H1 (cell line): ENCODE results near the gene INPP4B. TPM values are rescaled to one million over a fixed set of nuclear protein-coding genes. Genes with fewer than 3 reads are reported as not detected.

ENCODE experiments used
- CTCF ChIA-PET: fragments of 300-600 bp; sonication (Branson Sonifier 250); formaldehyde crosslinking; loops from one replicate; lab custom pipeline; 2021; ENCODE audit not compliant: partially characterized antibody; lab: Charles Lee
- POLR2A ChIA-PET: fragments of 300-600 bp; sonication (Branson Sonifier 250); formaldehyde crosslinking; loops from one replicate; lab custom pipeline; 2021; ENCODE audit warnings: inconsistent platforms; ENCODE audit not compliant: partially characterized antibody; lab: Charles Lee
- DNase-seq, 2 experiments: peaks; one replicate each; pipeline versions ENCODE4 v3.0.0 to v3.0.0-alpha.2; 2010 to 2022; ENCODE audit warnings: low spot score in 2 of 2, low read depth in 1 of 2, mixed read lengths in 1 of 2
- FAIRE-seq: peaks from 2 replicates; lab custom pipeline; 2011; peaks lifted over from hg19 to GRCh38; lab: Jason Lieb, UNC
- H2AFZ ChIP-seq: 2 replicates; pipeline ENCODE4 v1.8.1; 2012; ENCODE audit warnings: low read length, inconsistent platforms
- H2AK5ac ChIP-seq: 2 replicates; pipeline ENCODE4 v1.6.1; 2013; ENCODE audit warnings: low read depth, low read length
- H2BK120ac ChIP-seq: replicated peaks from 2 replicates; pipeline ENCODE3; 2013; ENCODE audit warnings: low read depth, low read length, inconsistent platforms
- H2BK12ac ChIP-seq: 2 replicates; pipeline ENCODE4 v1.6.1; 2013; ENCODE audit warnings: low read depth, low read length
- H2BK15ac ChIP-seq: 2 replicates; pipeline ENCODE4 v1.6.1; 2013; ENCODE audit warnings: low read length
- H2BK20ac ChIP-seq: 2 replicates; pipeline ENCODE4 v1.6.1; 2013; ENCODE audit warnings: low read length
- H2BK5ac ChIP-seq: 2 replicates; pipeline ENCODE4 v1.6.1; 2013; ENCODE audit warnings: low read depth, low read length
- H3K14ac ChIP-seq: 2 replicates; pipeline ENCODE4 v1.6.1; 2013; ENCODE audit warnings: inconsistent platforms; ENCODE audit not compliant: insufficient read length
- H3K18ac ChIP-seq: 2 replicates; pipeline ENCODE4 v1.6.1; 2013; ENCODE audit warnings: low read length; ENCODE audit errors: extremely low read depth
- H3K23ac ChIP-seq: 2 replicates; pipeline ENCODE4 v1.6.1; 2013; ENCODE audit warnings: inconsistent platforms; ENCODE audit not compliant: insufficient read length
- H3K23me2 ChIP-seq: 2 replicates; pipeline ENCODE4 v1.6.1; 2013; ENCODE audit warnings: low read depth, low read length
- H3K27ac ChIP-seq: 2 replicates; pipeline ENCODE4 v1.6.1; 2011; ENCODE audit warnings: low read depth, low read length, inconsistent platforms
- H3K27me3 ChIP-seq, 4 experiments: replicated peaks in 1 of 4; 1 replicate in 1 of 4; 2 replicates in 3 of 4; pipeline versions ENCODE4 v1.6.1 to v1.8.1; 2011 to 2013; ENCODE audit warnings: low read length in 3 of 4, mild to moderate bottlenecking in 3 of 4, inconsistent platforms in 2 of 4, mixed read lengths in 2 of 4, moderate library complexity in 1 of 4; ENCODE audit not compliant: control insufficient read depth in 3 of 4, insufficient read depth in 3 of 4; ENCODE audit errors: extremely low read depth in 1 of 4
- H3K36me3 ChIP-seq, 4 experiments: 2 replicates each; pipeline versions ENCODE4 v1.6.1 to v1.8.1; 2011 to 2013; ENCODE audit warnings: mild to moderate bottlenecking in 4 of 4, low read length in 3 of 4, moderate library complexity in 2 of 4, control low read depth in 1 of 4, inconsistent platforms in 1 of 4; ENCODE audit not compliant: insufficient read depth in 4 of 4, control insufficient read depth in 2 of 4
- H3K4ac ChIP-seq: replicated peaks from 2 replicates; pipeline ENCODE3; 2013; ENCODE audit warnings: low read length, low read depth, mixed read lengths, inconsistent platforms; ENCODE audit not compliant: insufficient read length
- H3K4me1 ChIP-seq, 4 experiments: replicated peaks in 1 of 4; 1 replicate in 1 of 4; 2 replicates in 3 of 4; pipeline versions ENCODE4 v1.6.1 to v1.8.1; 2011 to 2013; ENCODE audit warnings: low read length in 3 of 4, inconsistent platforms in 2 of 4, mixed read lengths in 1 of 4; ENCODE audit not compliant: insufficient read depth in 4 of 4, control insufficient read depth in 3 of 4
- H3K4me2 ChIP-seq, 2 experiments: 2 replicates each; pipeline versions ENCODE4 v1.6.1 to v1.8.1; 2011 to 2013; ENCODE audit warnings: low read depth in 2 of 2, low read length in 2 of 2, control low read depth in 1 of 2, inconsistent platforms in 1 of 2, mild to moderate bottlenecking in 1 of 2; ENCODE audit not compliant: insufficient read depth in 1 of 2
- H3K4me3 ChIP-seq, 4 experiments: fragments of 200-600, 300-600 bp in 1 of 4; sonication (generic), shearing (Covaris generic), sonication (Bioruptor Twin) in 1 of 4; 2 replicates each; pipeline versions ENCODE4 v1.5.1 to v1.8.1; 2011 to 2016; ENCODE audit warnings: low read length in 4 of 4, low read depth in 3 of 4, control low read depth in 2 of 4, inconsistent platforms in 2 of 4, mild to moderate bottlenecking in 2 of 4, mixed read lengths in 1 of 4, moderate library complexity in 1 of 4; ENCODE audit not compliant: insufficient read depth in 2 of 4; ENCODE audit errors: extremely low read depth in 1 of 4
- H3K56ac ChIP-seq: replicated peaks from 2 replicates; pipeline ENCODE3; 2013; ENCODE audit warnings: low read depth, mild to moderate bottlenecking, mixed read lengths, low read length, inconsistent platforms; ENCODE audit not compliant: insufficient read length
- H3K79me1 ChIP-seq: 2 replicates; pipeline ENCODE4 v1.6.1; 2013; ENCODE audit warnings: low read depth, low read length, control low read depth
- H3K79me2 ChIP-seq, 2 experiments: 2 replicates each; pipeline versions ENCODE4 v1.6.1 to v1.8.1; 2012 to 2013; ENCODE audit warnings: low read length in 2 of 2, mild to moderate bottlenecking in 2 of 2, inconsistent platforms in 1 of 2; ENCODE audit not compliant: insufficient read depth in 2 of 2, control insufficient read depth in 1 of 2
- H3K9ac ChIP-seq, 4 experiments: replicated peaks in 1 of 4; 1 replicate in 1 of 4; 2 replicates in 3 of 4; pipeline versions ENCODE4 v1.6.1 to v1.8.1; 2011 to 2013; ENCODE audit warnings: low read depth in 3 of 4, low read length in 3 of 4, control low read depth in 2 of 4, mild to moderate bottlenecking in 2 of 4, moderate library complexity in 2 of 4, inconsistent platforms in 1 of 4; ENCODE audit errors: extremely low read depth in 1 of 4
- H3K9me3 ChIP-seq, 2 experiments: 2 replicates each; pipeline versions ENCODE4 v1.6.1 to v1.8.1; 2012 to 2013; ENCODE audit warnings: mild to moderate bottlenecking in 2 of 2, moderate library complexity in 2 of 2, control low read depth in 1 of 2, inconsistent platforms in 1 of 2, low read depth in 1 of 2, low read length in 1 of 2, mixed read lengths in 1 of 2; ENCODE audit not compliant: insufficient read depth in 2 of 2
- H4K20me1 ChIP-seq, 2 experiments: replicated peaks in 1 of 2; 2 replicates each; pipeline versions ENCODE3 to v1.8.1; 2011 to 2013; ENCODE audit warnings: inconsistent platforms in 2 of 2, low read length in 2 of 2, mild to moderate bottlenecking in 1 of 2; ENCODE audit not compliant: insufficient read depth in 2 of 2, control insufficient read depth in 1 of 2
- H4K5ac ChIP-seq: 2 replicates; pipeline ENCODE4 v1.6.1; 2013; ENCODE audit warnings: low read length, low read depth, mixed read lengths, inconsistent platforms; ENCODE audit not compliant: insufficient read length
- H4K8ac ChIP-seq: 2 replicates; pipeline ENCODE4 v1.8.0; 2013; ENCODE audit warnings: mild to moderate bottlenecking, moderate library complexity, low read length, inconsistent platforms; ENCODE audit not compliant: insufficient read depth; ENCODE audit errors: extremely low read depth
- H4K91ac ChIP-seq: replicated peaks from 2 replicates; pipeline ENCODE3; 2013; ENCODE audit warnings: low read length, mixed read lengths, inconsistent platforms; ENCODE audit not compliant: insufficient read length
- CBX5 ChIP-seq: fragments of 300-800, 300-1000 bp; sonication (generic); IDR thresholded peaks from 2 replicates; pipeline ENCODE4 v1.7.1; 2016; ENCODE audit warnings: antibody characterized with exemption, low read length, low read depth
- CBX8 ChIP-seq: fragments of 300-800, 300-1000 bp; sonication (generic); IDR thresholded peaks from 2 replicates; pipeline ENCODE4 v1.7.1; 2016; ENCODE audit warnings: low read depth, low read length, borderline replicate concordance
- FOSL1 ChIP-seq: IDR thresholded peaks from 2 replicates; pipeline ENCODE4 v1.6.1; 2011; ENCODE audit warnings: mild to moderate bottlenecking, low read depth, low read length, moderate library complexity; ENCODE audit not compliant: insufficient read depth
- JUND ChIP-seq: IDR thresholded peaks from 2 replicates; pipeline ENCODE4 v1.6.1; 2011; ENCODE audit warnings: mild to moderate bottlenecking, improper control_type of control experiment, low read length
- NANOG ChIP-seq: IDR thresholded peaks from 2 replicates; pipeline ENCODE4 v1.6.1; 2011; ENCODE audit warnings: low read length, low read depth, mild to moderate bottlenecking, inconsistent platforms; ENCODE audit not compliant: insufficient read depth, poor library complexity, severe bottlenecking
- POLR2A ChIP-seq, 2 experiments: IDR thresholded peaks; 1 replicate in 1 of 2; 2 replicates in 1 of 2; pipeline ENCODE4 v1.6.1; 2011; ENCODE audit warnings: low read depth in 2 of 2, low read length in 2 of 2, mild to moderate bottlenecking in 2 of 2; ENCODE audit errors: control extremely low read depth in 1 of 2
- RAD21 ChIP-seq, 2 experiments: IDR thresholded peaks in 1 of 2; conservative IDR thresholded peaks in 1 of 2; 2 replicates each; pipeline ENCODE4 v1.6.1; 2011; ENCODE audit warnings: low read depth in 2 of 2, low read length in 2 of 2, improper control_type of control experiment in 1 of 2, inconsistent platforms in 1 of 2, mild to moderate bottlenecking in 1 of 2, moderate library complexity in 1 of 2
- RBBP5 ChIP-seq: IDR thresholded peaks from 2 replicates; pipeline ENCODE4 v1.7.1; 2012; ENCODE audit warnings: low read depth, mild to moderate bottlenecking, inconsistent platforms, low read length, moderate library complexity, borderline replicate concordance
- RFX5 ChIP-seq: IDR thresholded peaks from 2 replicates; pipeline ENCODE4 v1.6.1; 2011; ENCODE audit warnings: low read depth, low read length, improper control_type of control experiment, borderline replicate concordance
- SIX5 ChIP-seq: IDR thresholded peaks from 2 replicates; pipeline ENCODE4 v1.6.1; 2011; ENCODE audit warnings: mild to moderate bottlenecking, low read depth, low read length
- ZNF274 ChIP-seq: IDR thresholded peaks from 2 replicates; pipeline ENCODE4 v1.7.0; 2012; ENCODE audit warnings: low read length, borderline replicate concordance; ENCODE audit errors: extremely low read depth
- WGBS, 2 experiments: shearing (Covaris generic) in 1 of 2; methylation state at CpG; one replicate each; pipeline versions ENCODE4 v1.1.6 to v1.1.7; 2013 to 2015; ENCODE audit warnings: low lambda C conversion rate in 2 of 2, mixed read lengths in 2 of 2, inconsistent platforms in 1 of 2, low coverage in 1 of 2, missing lambda C conversion rate in 1 of 2; ENCODE audit not compliant: insufficient replicate concordance in 2 of 2, insufficient coverage in 1 of 2, insufficient read length in 1 of 2; ENCODE audit errors: extremely low coverage in 1 of 2, missing lambda C conversion rate in 1 of 2; 5-methylcytosine and 5-hydroxymethylcytosine counted together
- polyA plus RNA-seq, 7 experiments: library from polyadenylated mRNA; depleted of rRNA in 3 of 7; stranded (reverse) in 5 of 7; unstranded in 2 of 7; fragments of >200 nt in 5 of 7; fragments of 200-250 nt in 2 of 7; gene quantifications; 1 replicate in 5 of 7; 2 replicates in 1 of 7; 4 replicates in 1 of 7; pipeline versions ENCODE4 v1.2.1 to v1.2.3, GENCODE V29; 2011 to 2013; ENCODE audit warnings: missing spikeins in 2 of 7, mixed read lengths in 2 of 7
- total RNA-seq: library from RNA; stranded (reverse); fragmentation: NEBNext Ultra II Directional; extraction: Animal tissue kit (Norgen Biotek cat#: 25700); gene quantifications from 2 replicates; pipeline ENCODE4 v1.2.1, GENCODE V29; 2021
- TF ChIP-seq, protein P1 (sequence below): IDR thresholded peaks from 2 replicates; pipeline ENCODE4 v1.6.1; 2011; ENCODE audit warnings: low read length, improper control_type of control experiment

The INPP4B gene
- total and polyA plus RNA-seq, 2 of the 8 experiments (the other 6 are each of a cell fraction or from before 2014, with no cell fraction given), result 0.11 to 0.54 TPM

DNA sequence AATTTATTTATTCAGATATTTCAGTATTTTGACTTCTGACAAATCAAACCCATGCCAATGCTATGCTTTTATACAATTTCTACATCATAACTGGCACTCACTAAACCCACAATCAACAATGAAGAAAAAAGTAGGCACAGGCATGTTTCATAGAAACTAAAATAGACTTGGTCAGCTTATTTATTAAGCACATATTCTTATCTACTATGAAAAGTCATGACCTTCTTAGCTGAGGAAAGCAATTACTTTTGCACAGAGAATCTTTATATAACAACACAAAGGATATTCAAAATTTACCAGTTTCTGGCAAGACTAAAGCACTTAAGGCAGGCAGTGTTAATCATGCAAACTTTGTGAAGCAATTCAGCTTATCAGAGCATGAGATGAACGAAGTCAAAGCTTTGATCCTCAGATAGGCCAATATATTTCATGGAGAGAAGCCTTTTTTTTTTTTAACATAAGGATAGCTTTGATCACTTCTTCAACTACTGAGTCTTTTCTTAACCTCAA lies 490.6 kb downstream of the INPP4B start:
- 86% methylated on average over 1 of the region's 1 CpG; no CpG with 5 or more reads in 1 of the 2 experiments for WGBS, 2 experiments
- Histone ChIP-seq H3K9me3 (no peaks in the 10 kb centered on the region), H3K18ac (no peak overlapping the region; the same call in 1 of the 2 replicates), H3K4ac (no peak overlapping the region), H2BK20ac (no peak overlapping the region), H2BK15ac (no peak overlapping the region), H2AK5ac (no peak overlapping the region), H4K5ac (no peak overlapping the region), H3K9ac (no peak overlapping the region), H2AFZ (no peak overlapping the region), H3K27ac (no peak overlapping the region), H3K27me3 (no peaks in the 10 kb centered on the region), H2BK12ac (no peak overlapping the region), H3K23ac (no peak overlapping the region), H3K4me3 (no peak overlapping the region), H3K14ac (no peak overlapping the region), H4K20me1 (no peaks in the 10 kb centered on the region), H3K23me2 (no peaks in the 10 kb centered on the region), H3K56ac (no peak overlapping the region), H2BK120ac (no peak overlapping the region), H4K91ac (no peak overlapping the region), H2BK5ac (no peak overlapping the region), H3K4me2 (no peak overlapping the region), H3K4me1 (no peaks in the 10 kb centered on the region), H3K79me2 (no peaks in the 10 kb centered on the region), H4K8ac (no peak overlapping the region), H3K79me1 (no peaks in the 10 kb centered on the region), H3K36me3 (no peaks in the 10 kb centered on the region)
- CTCF ChIA-PET, result interaction anchor here (0.7 to 2.6 kb wide), 9 partner anchors 11 to 490 kb away, joined by 3 to 7 read pairs (median 4); partner anchors contain the start of gene INPP4B
- no peak for DNase-seq
- FAIRE-seq, result no peak
- POLR2A ChIA-PET, result no interaction called here
- TF ChIP-seq CBX5 (no peak), NANOG (no peak), CBX8 (no peak), JUND (no peak), ZNF274 (no peak), RFX5 (no peak), SIX5 (no peak), RAD21 (IDR thresholded peaks at IDR 0.05 in 1 of 2, conservative IDR thresholded peaks at IDR 0.05 in 1 of 2; ENCODE audit: low read depth in 2 of 2, low read length in 2 of 2) (no peak), RBBP5 (no peak), FOSL1 (no peak), POLR2A (IDR thresholded peaks at IDR 0.05; ENCODE audit: control extremely low read depth in 1 of 2, low read depth in 2 of 2, low read length in 2 of 2) (no peak)
- TF ChIP-seq, protein P1, sequence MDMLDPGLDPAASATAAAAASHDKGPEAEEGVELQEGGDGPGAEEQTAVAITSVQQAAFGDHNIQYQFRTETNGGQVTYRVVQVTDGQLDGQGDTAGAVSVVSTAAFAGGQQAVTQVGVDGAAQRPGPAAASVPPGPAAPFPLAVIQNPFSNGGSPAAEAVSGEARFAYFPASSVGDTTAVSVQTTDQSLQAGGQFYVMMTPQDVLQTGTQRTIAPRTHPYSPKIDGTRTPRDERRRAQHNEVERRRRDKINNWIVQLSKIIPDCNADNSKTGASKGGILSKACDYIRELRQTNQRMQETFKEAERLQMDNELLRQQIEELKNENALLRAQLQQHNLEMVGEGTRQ, result no peak
